GM11168 (cell line): ENCODE results near the gene HOXC6.

Source experiments
- in situ Hi-C: fragments of 300-500 bp; cut with MboI; formaldehyde crosslinking; loops from one replicate; pipeline ENCODE4 v1.12.0; 2022; ENCODE audit warnings: low sequenced_read_pairs; ENCODE audit not compliant: unreplicated experiment

The HOXC6 gene

GRCh38 chr12:54012631-54013409 lies 15.4 kb upstream of the HOXC6 start:
- in situ Hi-C loops, result no loop called here

GRCh38 chr12:54014377-54015017 lies 13.7 kb upstream of the HOXC6 start:
- in situ Hi-C loops, result no loop called here

DNA sequence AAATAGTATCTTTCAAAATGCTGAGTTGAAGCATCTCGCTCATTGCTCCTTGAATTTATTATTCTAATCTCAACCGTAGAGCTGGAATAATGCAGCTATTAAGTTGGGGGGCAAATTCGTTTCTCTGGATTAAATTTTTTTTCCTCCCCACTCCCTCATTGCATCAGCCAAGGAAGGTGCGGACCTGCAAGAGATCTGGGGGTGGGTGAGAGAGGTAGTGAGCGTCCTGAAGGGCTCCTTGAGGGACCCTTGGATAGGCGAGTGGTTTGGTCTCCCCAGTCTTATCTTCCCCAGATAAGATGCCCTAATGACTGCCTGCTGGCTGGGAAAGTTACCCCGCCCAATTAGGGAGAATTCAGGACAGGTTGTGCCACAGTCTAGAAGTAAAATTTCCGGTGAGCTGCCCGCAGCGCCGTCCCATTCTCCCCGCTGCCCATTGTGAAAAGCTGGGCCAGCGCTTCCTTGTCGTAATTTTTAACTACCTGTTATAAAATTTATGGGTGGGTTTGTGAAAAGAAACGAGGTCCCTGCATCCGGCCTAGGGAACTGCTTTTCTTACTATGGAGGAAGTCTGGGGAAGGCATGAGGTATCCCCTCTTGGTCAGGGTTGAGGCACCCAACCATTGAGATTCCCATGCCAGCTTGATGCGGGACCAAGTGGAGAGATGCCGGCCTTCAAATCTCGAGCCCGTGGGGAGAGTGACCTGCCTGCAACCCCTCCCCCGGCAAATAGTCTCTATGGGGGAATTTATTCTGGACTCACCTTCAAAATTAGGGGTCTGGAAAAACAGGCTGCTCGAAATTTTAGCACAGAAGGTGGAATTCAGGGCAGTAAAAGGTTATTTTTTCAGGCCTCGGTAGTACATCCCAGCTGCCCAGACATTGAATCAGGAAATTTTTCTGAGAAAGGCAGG lies 13.0 kb upstream of the HOXC6 start:
- in situ Hi-C loops, result no loop called here

GRCh38 chr12:54016051-54016450 lies 12.2 kb upstream of the HOXC6 start:
- in situ Hi-C loops, result no loop called here

- in situ Hi-C loops, result no loop called here
Measured at GRCh38 chr12:54016478-54016964, 11.7 kb upstream of the HOXC6 start.

DNA sequence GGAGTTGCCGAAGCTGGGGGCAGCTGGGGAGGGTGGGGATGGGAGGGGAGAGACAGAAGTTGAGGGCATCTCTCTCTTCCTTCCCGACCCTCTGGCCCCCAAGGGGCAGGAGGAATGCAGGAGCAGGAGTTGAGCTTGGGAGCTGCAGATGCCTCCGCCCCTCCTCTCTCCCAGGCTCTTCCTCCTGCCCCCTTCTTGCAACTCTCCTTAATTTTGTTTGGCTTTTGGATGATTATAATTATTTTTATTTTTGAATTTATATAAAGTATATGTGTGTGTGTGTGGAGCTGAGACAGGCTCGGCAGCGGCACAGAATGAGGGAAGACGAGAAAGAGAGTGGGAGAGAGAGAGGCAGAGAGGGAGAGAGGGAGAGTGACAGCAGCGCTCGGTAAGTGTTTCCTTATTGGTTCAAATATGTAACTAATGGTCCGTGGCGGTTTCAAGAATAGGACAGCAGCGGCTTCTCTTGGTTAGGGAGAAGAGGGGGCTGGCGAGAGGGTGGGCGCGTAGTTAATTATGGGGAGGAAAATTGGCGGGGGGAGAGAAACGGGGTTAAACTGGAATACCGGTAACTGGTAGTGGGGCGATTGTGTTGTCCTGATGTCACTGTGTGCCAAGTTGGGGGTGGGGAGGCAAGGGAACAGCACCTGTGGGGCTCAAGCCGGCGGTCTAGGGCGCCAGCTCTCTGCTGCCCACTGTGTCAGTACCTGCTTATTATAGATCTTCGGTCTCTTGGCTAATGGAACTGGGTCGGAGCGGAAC lies 11.0 kb upstream of the HOXC6 start:
- in situ Hi-C loops, result no loop called here

DNA sequence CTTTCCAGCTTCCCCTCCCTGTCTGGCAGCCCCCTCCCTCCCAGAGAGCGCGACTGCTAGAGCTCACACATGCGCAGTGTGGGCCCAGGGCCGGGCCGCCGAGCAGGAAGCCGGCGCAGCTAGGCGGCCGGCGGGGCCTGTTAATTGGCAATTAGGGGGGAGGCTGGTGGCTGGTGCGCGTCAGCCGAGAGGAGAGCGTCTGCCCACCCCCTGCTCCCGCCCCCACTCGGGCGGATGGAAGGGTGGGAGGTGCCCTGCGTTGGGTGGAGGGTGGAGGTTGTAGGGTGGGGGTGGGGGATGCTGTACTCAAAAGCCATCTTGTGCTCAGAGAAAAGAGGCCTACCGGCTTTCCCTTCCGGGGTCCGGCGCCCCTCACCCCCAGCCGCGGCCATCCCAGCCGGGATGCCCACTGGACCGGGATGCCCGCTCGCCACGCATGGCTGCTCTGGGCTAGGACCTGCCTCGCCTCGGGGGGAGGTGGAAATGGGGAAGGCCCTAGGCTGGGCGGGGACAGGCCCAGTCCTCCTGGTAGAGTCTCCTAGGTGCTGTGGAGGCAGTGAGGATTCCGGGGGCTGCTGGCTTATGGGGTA lies 10.3 kb upstream of the HOXC6 start:
- in situ Hi-C loops, result no loop called here

DNA sequence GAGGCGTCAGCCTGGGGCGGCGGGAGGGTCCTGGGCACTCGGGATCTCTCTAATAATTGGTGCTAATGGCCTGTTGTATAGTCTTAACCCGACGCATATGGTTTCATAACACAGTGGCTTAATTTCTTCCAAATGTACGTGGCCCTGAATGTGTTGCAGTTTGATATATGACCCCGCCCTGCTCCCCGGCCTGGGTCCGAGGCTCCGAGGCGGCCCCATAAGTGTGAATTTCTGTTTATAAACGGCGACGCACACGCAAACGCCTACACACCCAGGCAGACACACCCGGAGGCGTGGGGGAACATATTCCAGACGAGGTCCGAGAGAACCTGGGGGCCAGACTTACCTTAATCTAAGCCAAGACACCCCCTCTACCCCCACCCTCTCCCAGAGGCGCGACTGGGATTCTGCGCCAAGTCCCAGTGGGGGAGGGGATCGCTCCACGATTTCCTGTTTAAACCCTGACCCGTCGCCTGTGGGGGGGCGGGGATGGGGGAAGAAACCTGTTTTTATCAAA lies 9.7 kb upstream of the HOXC6 start:
- in situ Hi-C loops, result no loop called here

GRCh38 chr12:54019091-54019811 lies 9.0 kb upstream of the HOXC6 start:
- in situ Hi-C loops, result no loop called here

DNA sequence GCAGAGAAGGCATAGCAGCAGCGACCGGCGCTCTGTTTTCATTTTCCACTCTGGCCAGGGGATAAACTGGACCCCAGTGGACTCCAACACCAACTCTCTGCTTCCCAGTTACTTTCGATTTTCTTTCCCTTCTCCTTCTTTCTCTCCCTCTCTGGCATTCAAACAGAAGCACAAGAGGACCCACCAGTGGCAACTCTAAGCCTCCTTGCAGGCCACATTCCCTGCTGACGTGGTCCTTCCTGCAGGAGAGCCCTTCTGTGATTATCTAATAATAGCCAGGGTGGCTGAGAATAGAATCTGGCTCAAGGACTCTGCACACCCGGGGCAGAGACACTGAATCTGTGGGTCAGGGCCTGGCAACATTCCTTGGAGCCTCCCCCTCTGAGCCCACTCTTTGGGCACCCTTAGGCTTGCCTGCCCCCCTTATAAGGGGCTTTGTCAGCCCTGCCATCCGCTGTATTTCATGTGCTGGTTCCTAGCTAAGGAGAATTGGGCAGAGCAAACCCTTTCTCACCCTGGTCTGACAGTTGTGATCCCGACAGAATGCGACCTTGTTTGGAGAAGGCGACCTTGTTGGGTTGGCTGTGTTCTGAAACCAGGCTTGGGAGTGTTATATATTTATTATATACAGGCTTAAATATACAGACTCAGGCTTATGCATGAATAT lies 8.2 kb upstream of the HOXC6 start:
- in situ Hi-C loops, result no loop called here

GRCh38 chr12:54020591-54021405 lies 7.4 kb upstream of the HOXC6 start:
- in situ Hi-C loops, result no loop called here

DNA sequence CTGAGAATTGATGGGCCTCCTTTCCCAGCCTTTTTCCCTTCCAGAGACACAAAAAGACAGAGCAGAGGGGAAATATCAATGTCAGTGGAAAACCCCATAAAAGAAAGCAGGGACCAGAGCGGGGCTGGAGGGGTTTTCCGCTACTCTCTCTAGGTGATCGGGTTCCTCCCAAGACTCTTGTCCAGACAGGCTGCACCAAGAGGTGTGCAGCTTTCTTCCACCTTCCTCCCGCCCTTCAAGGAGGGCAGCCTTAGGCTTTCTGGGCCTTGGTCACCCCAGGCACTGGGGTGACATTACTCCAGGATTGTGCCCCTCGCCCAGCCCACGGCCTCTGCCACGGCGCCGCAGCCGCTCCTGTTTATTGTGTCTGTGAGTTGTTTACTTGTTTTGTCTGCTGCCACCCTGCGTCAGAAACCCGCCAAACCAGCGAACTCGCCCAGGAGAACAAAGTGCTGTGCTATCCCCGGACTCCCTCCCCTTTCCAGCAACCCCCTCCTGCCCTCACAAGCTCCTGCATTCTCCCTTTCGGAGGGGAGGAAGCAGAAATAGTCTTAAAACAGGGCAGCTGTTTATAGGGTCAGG lies 6.7 kb upstream of the HOXC6 start:
- in situ Hi-C loops, result no loop called here

GRCh38 chr12:54022960-54023884 lies 5.0 kb upstream of the HOXC6 start:
- in situ Hi-C loops, result no loop called here

GRCh38 chr12:54024127-54024526 lies 4.1 kb upstream of the HOXC6 start:
- in situ Hi-C loops, result no loop called here

- in situ Hi-C loops, result loop anchor here (5.0 kb wide), 1 partner anchor 168 kb away; no protein-coding TSS in a partner anchor
Measured at GRCh38 chr12:54024581-54025305, 3.5 kb upstream of the HOXC6 start.
